ENCODE measurements around the gene DOK6.

Gene DOK6

GRCh38 chr18:69585696-69586095 is 185.0 kb downstream of the DOK6 start:
- no peak for TF ChIP-seq CTCF (IDR thresholded peaks at IDR 0.05; ENCODE audit: borderline replicate concordance, control extremely low read depth, extremely low read depth, insufficient read depth, missing control alignments)
- in situ Hi-C loops (cut with MboI; ENCODE audit: low sequenced_read_pairs, unreplicated experiment) = no loop called here
- no peak for DNase-seq (ENCODE audit: low spot score)

- TF ChIP-seq CTCF (IDR thresholded peaks at IDR 0.05; ENCODE audit: borderline replicate concordance, control extremely low read depth, extremely low read depth, insufficient read depth, missing control alignments) = no peak
- no peak for DNase-seq (ENCODE audit: low spot score)
- in situ Hi-C loops (cut with MboI; ENCODE audit: low sequenced_read_pairs, unreplicated experiment) = no loop called here
These were observed 185.8 kb downstream of the DOK6 start for GRCh38 chr18:69586537-69586936.

- TF ChIP-seq CTCF (IDR thresholded peaks at IDR 0.05; ENCODE audit: borderline replicate concordance, control extremely low read depth, extremely low read depth, insufficient read depth, missing control alignments) = no peak
- DNase-seq (ENCODE audit: low spot score) = no peak
- in situ Hi-C loops (cut with MboI; ENCODE audit: low sequenced_read_pairs, unreplicated experiment) = no loop called here
These were observed 187.6 kb downstream of the DOK6 start for GRCh38 chr18:69588301-69588700.

- in situ Hi-C loops (cut with MboI; ENCODE audit: low sequenced_read_pairs, unreplicated experiment) = no loop called here
- no peak for DNase-seq (ENCODE audit: low spot score)
- TF ChIP-seq CTCF (IDR thresholded peaks at IDR 0.05; ENCODE audit: borderline replicate concordance, control extremely low read depth, extremely low read depth, insufficient read depth, missing control alignments) = no peak
These were observed 189.5 kb downstream of the DOK6 start for GRCh38 chr18:69590150-69590549.

GRCh38 chr18:69596345-69596744 is 195.7 kb downstream of the DOK6 start:
- DNase-seq (ENCODE audit: low spot score) = no peak
- in situ Hi-C loops (cut with MboI; ENCODE audit: low sequenced_read_pairs, unreplicated experiment) = no loop called here
- no peak for TF ChIP-seq CTCF (IDR thresholded peaks at IDR 0.05; ENCODE audit: borderline replicate concordance, control extremely low read depth, extremely low read depth, insufficient read depth, missing control alignments)

- in situ Hi-C loops (cut with MboI; ENCODE audit: low sequenced_read_pairs, unreplicated experiment) = no loop called here
- TF ChIP-seq CTCF (IDR thresholded peaks at IDR 0.05; ENCODE audit: borderline replicate concordance, control extremely low read depth, extremely low read depth, insufficient read depth, missing control alignments) = no peak
- no peak for DNase-seq (ENCODE audit: low spot score)
These were observed 196.9 kb downstream of the DOK6 start for GRCh38 chr18:69597561-69597960.

GRCh38 chr18:69599377-69599776 is 198.7 kb downstream of the DOK6 start:
- DNase-seq (ENCODE audit: low spot score) = no peak
- no peak for TF ChIP-seq CTCF (IDR thresholded peaks at IDR 0.05; ENCODE audit: borderline replicate concordance, control extremely low read depth, extremely low read depth, insufficient read depth, missing control alignments)
- in situ Hi-C loops (cut with MboI; ENCODE audit: low sequenced_read_pairs, unreplicated experiment) = no loop called here

All from GM13976 (cell line).